ENCODE data around the gene TAF11.

DNA sequence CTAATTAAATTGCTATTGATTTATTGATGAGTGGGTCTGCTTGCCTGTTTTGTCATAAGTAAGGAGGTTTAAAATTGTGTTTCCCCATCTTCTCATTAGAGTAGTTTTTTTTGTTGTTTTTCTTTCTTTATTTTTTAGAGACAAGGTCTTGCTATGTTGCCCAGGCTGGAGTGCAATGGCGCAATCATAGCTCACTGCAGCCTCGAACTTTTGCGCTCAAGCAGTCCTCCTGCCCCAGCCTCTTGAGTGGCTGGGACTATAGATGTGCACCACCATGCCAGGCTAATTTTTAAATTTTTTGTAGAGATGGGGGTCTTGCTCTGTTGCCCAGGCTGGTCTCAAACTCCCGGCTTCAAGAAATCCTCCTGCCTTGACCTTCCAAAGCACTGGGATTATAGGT, 32.3 kb upstream of the TAF11 start:
- TF ChIP-seq, protein P1, sequence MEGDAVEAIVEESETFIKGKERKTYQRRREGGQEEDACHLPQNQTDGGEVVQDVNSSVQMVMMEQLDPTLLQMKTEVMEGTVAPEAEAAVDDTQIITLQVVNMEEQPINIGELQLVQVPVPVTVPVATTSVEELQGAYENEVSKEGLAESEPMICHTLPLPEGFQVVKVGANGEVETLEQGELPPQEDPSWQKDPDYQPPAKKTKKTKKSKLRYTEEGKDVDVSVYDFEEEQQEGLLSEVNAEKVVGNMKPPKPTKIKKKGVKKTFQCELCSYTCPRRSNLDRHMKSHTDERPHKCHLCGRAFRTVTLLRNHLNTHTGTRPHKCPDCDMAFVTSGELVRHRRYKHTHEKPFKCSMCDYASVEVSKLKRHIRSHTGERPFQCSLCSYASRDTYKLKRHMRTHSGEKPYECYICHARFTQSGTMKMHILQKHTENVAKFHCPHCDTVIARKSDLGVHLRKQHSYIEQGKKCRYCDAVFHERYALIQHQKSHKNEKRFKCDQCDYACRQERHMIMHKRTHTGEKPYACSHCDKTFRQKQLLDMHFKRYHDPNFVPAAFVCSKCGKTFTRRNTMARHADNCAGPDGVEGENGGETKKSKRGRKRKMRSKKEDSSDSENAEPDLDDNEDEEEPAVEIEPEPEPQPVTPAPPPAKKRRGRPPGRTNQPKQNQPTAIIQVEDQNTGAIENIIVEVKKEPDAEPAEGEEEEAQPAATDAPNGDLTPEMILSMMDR (IDR thresholded peaks at IDR 0.05) = no peak
- no peak for TF ChIP-seq POLR2A (IDR thresholded peaks at IDR 0.05)
